ENCODE data around the gene GRXCR2.

DNA sequence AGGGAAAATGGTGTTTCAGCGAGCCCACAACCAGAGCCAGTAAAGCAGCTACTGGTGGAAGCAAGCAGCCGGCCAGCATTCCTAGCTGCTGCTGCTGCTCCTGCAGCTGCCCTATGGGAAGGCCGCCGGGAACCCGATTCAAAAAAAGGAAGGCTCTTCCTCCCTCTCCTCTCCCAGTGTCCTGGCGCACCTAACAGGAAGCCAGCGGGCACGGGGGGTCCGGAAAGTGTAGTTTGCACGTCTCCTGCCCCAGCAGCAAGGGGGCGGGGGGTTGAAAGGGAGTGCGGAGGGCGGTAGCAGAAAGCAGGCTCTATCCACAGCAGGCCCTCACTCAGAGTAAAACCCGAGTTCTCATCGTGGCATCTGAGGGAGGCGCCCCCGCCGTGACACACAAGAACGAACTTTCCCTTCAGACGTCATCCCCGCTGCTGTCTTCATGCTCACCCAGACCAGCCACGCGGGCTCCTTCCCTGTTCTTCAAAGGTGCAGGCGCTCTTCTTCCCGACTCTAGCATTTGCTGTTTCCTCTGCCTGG is 16.5 kb downstream of the GRXCR2 start:
- no peak for TF ChIP-seq RAD21 (IDR thresholded peaks at IDR 0.05; ENCODE audit: low read length)
- TF ChIP-seq MXI1 (IDR thresholded peaks at IDR 0.05; ENCODE audit: borderline replicate concordance, low read depth, low read length), result no peak
- TF ChIP-seq RCOR1 (IDR thresholded peaks at IDR 0.05; ENCODE audit: insufficient replicate concordance, low read length), result no peak
- no peak for TF ChIP-seq BHLHE40 (IDR thresholded peaks at IDR 0.05; ENCODE audit: low read depth, low read length)
- no peak for TF ChIP-seq SMC3 (IDR thresholded peaks at IDR 0.05; ENCODE audit: low read depth, low read length)
- TF ChIP-seq, protein P1, sequence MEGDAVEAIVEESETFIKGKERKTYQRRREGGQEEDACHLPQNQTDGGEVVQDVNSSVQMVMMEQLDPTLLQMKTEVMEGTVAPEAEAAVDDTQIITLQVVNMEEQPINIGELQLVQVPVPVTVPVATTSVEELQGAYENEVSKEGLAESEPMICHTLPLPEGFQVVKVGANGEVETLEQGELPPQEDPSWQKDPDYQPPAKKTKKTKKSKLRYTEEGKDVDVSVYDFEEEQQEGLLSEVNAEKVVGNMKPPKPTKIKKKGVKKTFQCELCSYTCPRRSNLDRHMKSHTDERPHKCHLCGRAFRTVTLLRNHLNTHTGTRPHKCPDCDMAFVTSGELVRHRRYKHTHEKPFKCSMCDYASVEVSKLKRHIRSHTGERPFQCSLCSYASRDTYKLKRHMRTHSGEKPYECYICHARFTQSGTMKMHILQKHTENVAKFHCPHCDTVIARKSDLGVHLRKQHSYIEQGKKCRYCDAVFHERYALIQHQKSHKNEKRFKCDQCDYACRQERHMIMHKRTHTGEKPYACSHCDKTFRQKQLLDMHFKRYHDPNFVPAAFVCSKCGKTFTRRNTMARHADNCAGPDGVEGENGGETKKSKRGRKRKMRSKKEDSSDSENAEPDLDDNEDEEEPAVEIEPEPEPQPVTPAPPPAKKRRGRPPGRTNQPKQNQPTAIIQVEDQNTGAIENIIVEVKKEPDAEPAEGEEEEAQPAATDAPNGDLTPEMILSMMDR (conservative IDR thresholded peaks at IDR 0.05; ENCODE audit: low read depth, low read length), result no peak
- no peak for TF ChIP-seq POLR2A (IDR thresholded peaks at IDR 0.05; ENCODE audit: low read depth, low read length)
- TF ChIP-seq FOS (IDR thresholded peaks at IDR 0.05; ENCODE audit: low read depth, low read length), result 0 out of 2 replicates have a peak, but pooled peaks have one; percentile 4
- no peak for TF ChIP-seq CHD1 (IDR thresholded peaks at IDR 0.05; ENCODE audit: low read depth, low read length)
- TF ChIP-seq NFE2L2 (IDR thresholded peaks at IDR 0.05; ENCODE audit: low read depth, low read length), result no peak
- no peak for TF ChIP-seq CEBPB (IDR thresholded peaks at IDR 0.05; ENCODE audit: low read depth, low read length)
- TF ChIP-seq MAFK (IDR thresholded peaks at IDR 0.05; ENCODE audit: low read depth, low read length), result no peak
- no peak for TF ChIP-seq RFX5 (IDR thresholded peaks at IDR 0.05; ENCODE audit: low read depth, low read length)
